ENCODE data around the gene STRIP1.

- no peak for TF ChIP-seq YY1 (IDR thresholded peaks at IDR 0.05; ENCODE audit: insufficient read depth, insufficient read length)
- TF ChIP-seq SUZ12 (IDR thresholded peaks at IDR 0.05; ENCODE audit: extremely low read depth, insufficient read depth, insufficient read length): no peak
- no peak for TF ChIP-seq ZNF274 (IDR thresholded peaks at IDR 0.05; ENCODE audit: low read depth, low read length)
Observed at GRCh38 chr1:109996476-109996875, 37.9 kb upstream of the STRIP1 start.
